ENCODE measurements around the gene NECAB2.

GRCh38 chr16:84040226-84040822 is 72.3 kb downstream of the NECAB2 start:
- TF ChIP-seq RAD21 (IDR thresholded peaks at IDR 0.05 in 1 of 2, conservative IDR thresholded peaks at IDR 0.05 in 1 of 2; ENCODE audit: low read depth in 2 of 2, low read length in 2 of 2) (no peak), CREB1 (IDR thresholded peaks at IDR 0.05) (no peak), HDAC6 (IDR thresholded peaks at IDR 0.05; ENCODE audit: low read depth, low read length) (no peak), TEAD4 (IDR thresholded peaks at IDR 0.05; ENCODE audit: low read depth, low read length) (no peak), CTCF (IDR thresholded peaks at IDR 0.05; ENCODE audit: control extremely low read depth in 1 of 3, insufficient read depth in 1 of 3, low read depth in 1 of 3, low read length in 3 of 3) (no peak), BRCA1 (IDR thresholded peaks at IDR 0.05; ENCODE audit: low read depth, low read length) (no peak), RFX5 (IDR thresholded peaks at IDR 0.05; ENCODE audit: borderline replicate concordance, low read depth, low read length) (no peak)
